LNCAP (cell line): ENCODE measurements around the gene NDST4.

Source experiments
- TF ChIP-seq, protein P1 (sequence below): fragments of 450-650 bp; IDR thresholded peaks from 2 replicates; pipeline ENCODE4 v1.5.1; 2017; ENCODE audit warnings: mild to moderate bottlenecking

The NDST4 gene

DNA sequence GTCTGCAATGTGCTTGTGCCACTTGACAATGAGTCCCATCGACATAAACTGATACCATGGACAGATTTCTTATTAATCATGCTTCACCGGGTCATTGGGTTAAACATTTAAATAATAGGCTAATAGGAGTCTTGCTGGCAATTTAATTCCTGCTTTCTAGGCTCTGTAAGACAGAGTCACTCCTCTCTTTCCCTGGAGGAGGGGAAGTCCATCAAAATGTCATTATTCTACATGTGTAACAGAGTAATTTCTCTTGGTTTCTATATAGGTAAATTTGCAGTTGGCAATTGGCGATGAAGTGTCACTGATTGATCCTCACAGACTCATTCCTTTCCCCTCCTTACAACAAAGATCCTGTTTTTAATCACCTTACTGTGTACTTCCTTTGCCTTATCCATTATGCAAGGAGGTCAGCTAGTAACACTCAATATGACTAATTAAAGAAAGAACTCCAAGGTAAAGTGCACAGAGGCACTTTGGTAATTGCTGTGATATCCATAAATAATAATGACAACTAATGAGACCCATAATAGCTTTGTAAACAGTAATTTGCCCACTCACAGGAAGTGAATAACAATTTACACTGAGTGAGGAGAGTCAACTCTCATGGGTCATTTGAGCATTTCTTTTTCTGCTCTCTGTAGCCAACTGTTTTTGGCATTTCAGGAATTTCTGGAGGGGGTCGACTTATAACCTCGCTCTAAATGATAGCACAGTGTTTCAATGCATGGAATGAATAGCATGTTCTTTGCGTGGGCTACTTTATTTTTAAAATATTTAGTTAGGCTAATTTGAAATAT, 330.8 kb downstream of the NDST4 start:
- TF ChIP-seq, protein P1, sequence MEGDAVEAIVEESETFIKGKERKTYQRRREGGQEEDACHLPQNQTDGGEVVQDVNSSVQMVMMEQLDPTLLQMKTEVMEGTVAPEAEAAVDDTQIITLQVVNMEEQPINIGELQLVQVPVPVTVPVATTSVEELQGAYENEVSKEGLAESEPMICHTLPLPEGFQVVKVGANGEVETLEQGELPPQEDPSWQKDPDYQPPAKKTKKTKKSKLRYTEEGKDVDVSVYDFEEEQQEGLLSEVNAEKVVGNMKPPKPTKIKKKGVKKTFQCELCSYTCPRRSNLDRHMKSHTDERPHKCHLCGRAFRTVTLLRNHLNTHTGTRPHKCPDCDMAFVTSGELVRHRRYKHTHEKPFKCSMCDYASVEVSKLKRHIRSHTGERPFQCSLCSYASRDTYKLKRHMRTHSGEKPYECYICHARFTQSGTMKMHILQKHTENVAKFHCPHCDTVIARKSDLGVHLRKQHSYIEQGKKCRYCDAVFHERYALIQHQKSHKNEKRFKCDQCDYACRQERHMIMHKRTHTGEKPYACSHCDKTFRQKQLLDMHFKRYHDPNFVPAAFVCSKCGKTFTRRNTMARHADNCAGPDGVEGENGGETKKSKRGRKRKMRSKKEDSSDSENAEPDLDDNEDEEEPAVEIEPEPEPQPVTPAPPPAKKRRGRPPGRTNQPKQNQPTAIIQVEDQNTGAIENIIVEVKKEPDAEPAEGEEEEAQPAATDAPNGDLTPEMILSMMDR: no peak

DNA sequence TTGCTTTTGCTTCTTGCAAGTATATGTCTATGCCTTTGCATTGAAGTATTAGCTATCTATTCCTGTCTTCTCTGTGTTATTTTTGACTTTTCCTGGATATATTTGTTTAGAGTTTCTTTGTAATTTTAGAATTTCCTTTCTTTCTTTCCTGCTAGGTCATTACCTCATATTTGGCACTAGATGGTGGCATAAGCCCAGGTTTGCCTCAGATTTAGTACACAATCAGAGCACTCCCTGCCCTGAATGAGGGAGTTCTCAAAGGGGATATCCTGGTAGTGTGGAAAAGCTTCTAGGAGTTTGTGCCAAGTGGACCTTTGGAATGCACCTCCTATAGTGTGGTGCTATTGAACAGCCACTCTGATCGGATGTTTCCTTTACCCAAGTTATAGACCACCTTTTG, 333.2 kb downstream of the NDST4 start:
- TF ChIP-seq, protein P1: peak; percentile 45
